Brain microvascular endothelial cell (primary cell): Measurements from ENCODE around the gene HIRA.
A peak's percentile ranks its signal among the peaks of the same experiment; 100 is the strongest.

Source experiments
- DNase-seq: peaks from one replicate; pipeline ENCODE4 v3.0.0-alpha.2; 2020
- H3K27ac ChIP-seq: fragments of 250-450 bp; sonication (Bioruptor Pico); 2 replicates; pipeline ENCODE4 v1.5.1; 2020; ENCODE audit warnings: mild to moderate bottlenecking, moderate library complexity
- H3K27me3 ChIP-seq: fragments of 250-450 bp; sonication (Bioruptor Pico); replicated peaks from 2 replicates; pipeline ENCODE4 v1.5.1; 2020; ENCODE audit warnings: mild to moderate bottlenecking
- H3K36me3 ChIP-seq: fragments of 250-450 bp; sonication (Bioruptor Pico); replicated peaks from 2 replicates; pipeline ENCODE4 v1.5.1; 2020; ENCODE audit warnings: mild to moderate bottlenecking
- H3K4me3 ChIP-seq: 2 replicates; pipeline ENCODE4 v1.5.1; 2011; ENCODE audit warnings: low read depth, mild to moderate bottlenecking, control low read depth, low read length, moderate library complexity
- in situ Hi-C: cut with HindIII; loops from 2 replicates; pipeline ENCODE4 v1.10.0; 2017; ENCODE audit warnings: low sequenced_read_pairs, low pct_ligation_motif_present
- TF ChIP-seq, protein P1 (sequence below): IDR thresholded peaks from 2 replicates; pipeline ENCODE4 v1.5.1; 2011; ENCODE audit warnings: low read depth, mild to moderate bottlenecking, moderate library complexity, low read length, control low read depth, inconsistent platforms; ENCODE audit errors: missing control alignments

HIRA gene

DNA sequence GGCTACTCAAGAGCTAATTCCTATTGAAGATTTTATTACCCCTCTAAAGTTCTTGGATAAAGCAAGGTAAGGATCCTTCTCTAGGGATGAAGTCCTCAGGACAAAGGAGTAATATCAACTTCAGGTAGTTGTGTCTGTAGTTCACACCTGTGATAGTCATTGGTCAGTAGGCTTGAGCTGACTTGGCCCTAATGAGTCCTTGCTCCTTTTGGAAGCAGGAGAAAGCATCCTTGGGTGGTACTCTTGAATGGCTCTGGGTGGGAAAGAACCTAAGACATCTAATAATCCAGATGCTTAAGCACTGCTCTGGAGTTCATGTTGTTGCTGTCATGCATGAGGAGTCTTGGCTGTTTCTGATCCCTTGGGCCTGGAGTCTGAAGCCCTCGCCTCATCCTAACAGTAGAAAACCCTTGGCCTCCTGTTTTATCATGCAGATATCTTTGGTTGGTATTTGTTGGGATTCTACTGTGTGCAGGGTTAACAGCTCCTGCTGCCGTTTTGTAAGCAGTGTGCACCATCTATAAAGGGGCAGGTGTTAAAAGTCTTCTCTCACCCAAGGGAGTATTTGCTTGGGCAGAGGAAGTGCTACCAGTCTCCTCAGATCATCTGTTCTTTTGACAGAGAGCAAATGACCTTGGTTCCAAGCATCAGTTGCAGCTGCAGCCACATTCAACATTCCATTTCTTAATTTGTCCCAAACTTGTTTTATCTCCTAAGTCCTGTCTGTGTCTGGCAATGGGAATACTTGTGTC, 3.5 kb upstream of the HIRA start:
- TF ChIP-seq, protein P1, sequence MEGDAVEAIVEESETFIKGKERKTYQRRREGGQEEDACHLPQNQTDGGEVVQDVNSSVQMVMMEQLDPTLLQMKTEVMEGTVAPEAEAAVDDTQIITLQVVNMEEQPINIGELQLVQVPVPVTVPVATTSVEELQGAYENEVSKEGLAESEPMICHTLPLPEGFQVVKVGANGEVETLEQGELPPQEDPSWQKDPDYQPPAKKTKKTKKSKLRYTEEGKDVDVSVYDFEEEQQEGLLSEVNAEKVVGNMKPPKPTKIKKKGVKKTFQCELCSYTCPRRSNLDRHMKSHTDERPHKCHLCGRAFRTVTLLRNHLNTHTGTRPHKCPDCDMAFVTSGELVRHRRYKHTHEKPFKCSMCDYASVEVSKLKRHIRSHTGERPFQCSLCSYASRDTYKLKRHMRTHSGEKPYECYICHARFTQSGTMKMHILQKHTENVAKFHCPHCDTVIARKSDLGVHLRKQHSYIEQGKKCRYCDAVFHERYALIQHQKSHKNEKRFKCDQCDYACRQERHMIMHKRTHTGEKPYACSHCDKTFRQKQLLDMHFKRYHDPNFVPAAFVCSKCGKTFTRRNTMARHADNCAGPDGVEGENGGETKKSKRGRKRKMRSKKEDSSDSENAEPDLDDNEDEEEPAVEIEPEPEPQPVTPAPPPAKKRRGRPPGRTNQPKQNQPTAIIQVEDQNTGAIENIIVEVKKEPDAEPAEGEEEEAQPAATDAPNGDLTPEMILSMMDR, result no peak
- no peak overlapping the region for H3K4me3 ChIP-seq
- H3K36me3 ChIP-seq, result peaks cover 14% of the 10 kb centered on the region
- in situ Hi-C loops, result no loop called here
- no peak for DNase-seq
- H3K27me3 ChIP-seq, result no peaks in the 10 kb centered on the region
- no peak overlapping the region for H3K27ac ChIP-seq

DNA sequence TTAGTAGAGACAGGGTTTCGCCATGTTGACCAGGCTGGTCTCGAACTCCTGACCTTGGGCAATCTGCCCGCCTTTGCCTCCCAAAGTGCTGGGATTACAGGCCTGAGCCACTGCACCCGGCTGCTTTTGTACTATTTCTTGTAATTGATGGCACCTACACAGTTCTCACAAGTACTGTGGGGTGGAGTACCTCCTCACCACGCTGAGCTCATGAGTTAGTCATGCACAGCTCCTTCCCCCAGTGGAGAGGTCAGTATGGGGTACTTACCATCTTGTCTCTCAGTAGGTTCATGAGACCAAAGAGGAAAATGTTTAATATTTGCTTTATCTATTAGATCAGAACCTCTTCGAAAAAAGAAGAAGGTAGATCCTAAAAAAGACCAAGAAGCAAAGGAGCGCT, 2.9 kb upstream of the HIRA start:
- no peaks in the 10 kb centered on the region for H3K27me3 ChIP-seq
- no peak for DNase-seq
- no peak overlapping the region for H3K4me3 ChIP-seq
- in situ Hi-C loops, result no loop called here
- TF ChIP-seq, protein P1, result no peak
- H3K27ac ChIP-seq, result no peak overlapping the region
- H3K36me3 ChIP-seq, result peaks cover 14% of the 10 kb centered on the region

DNA sequence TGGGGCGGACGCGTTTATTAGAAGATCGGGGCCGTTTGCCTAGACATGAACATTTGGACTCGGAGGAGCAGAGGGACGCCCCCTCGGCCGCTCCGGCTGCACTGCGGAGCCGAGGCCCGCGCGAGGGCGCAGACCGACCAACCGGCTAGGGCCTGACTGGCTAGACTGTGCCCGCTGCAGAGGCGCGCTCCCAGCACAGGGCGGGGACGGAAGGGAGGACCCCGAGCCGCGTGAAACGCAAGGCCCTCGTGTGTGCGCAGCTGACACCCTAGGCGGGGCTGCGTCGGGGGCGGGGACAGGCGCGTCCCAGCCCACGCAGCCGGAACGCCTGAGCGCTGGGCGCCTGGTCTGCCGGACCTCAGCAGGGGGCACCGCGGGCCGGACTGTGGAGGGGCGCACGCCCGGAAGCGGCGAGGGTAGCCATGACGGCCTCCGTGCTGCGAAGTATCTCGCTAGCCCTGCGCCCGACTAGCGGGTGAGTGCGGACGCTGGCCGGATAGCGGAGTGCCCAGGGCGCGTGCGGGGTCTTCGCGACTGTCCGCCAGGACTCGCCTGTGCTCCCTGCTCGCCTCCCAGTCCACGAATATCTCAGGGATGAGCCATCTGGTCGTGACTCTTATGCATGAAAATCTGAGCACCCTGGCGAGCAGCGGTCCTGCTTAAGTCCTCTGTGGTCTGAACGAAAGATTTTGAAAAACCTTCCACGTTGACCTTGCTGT, 759 bp upstream of the HIRA start, which contains the start of gene MRPL40:
TSS of gene MRPL40 (plus strand) at position 413 of the 719 bp plus-strand sequence. CDS start at position 423, 10 bp downstream.
- in situ Hi-C loops, result no loop called here
- Histone ChIP-seq H3K4me3 (peak within 1 kb of the TSS; percentile 88), H3K27me3 (no peaks in the 10 kb centered on the region), H3K27ac (peak within 1 kb of the TSS; percentile 96), H3K36me3 (peaks cover 14% of the 10 kb centered on the region)
- TF ChIP-seq, protein P1, result no peak
- DNase-seq, result peak; percentile 85

DNA sequence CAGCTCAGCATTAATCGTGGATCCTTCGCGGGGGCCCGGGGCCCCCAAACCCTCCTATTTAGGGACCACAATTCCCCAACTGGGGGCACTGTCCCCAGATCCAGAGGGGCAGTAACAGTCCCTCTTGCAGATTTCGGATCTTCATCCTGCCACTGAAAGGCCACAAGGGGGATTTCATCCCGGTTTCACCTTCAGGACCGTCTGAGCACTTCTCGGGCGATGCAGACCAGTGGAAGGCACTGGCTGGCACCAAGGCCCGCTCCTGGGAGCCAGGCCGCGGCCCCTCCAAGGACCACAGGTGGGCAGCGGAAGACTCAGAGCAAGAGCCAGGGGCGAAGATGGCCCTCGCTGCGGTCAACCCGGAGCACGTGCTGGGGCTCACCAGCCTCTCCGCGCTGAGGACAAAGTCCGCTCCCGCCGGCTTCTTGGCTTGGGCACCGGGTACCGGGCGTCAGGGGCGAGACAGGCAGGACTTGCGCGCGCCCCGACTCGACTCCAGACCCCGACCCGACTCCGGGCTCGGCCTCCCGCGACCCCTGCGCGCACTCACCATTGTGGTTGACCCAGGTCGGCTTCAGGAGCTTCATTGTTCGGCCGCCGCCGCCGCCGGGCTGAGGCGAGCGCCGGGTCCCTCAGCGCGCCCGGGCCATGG, 517 bp downstream of the HIRA start:
- DNase-seq, result no peak
- TF ChIP-seq, protein P1, result peak; percentile 49
- H3K4me3 ChIP-seq, result peak overlapping the region; percentile 88
- peak overlapping the region; percentile 80 for H3K27ac ChIP-seq
- peaks cover 11% of the 10 kb centered on the region for H3K36me3 ChIP-seq
- no peaks in the 10 kb centered on the region for H3K27me3 ChIP-seq
- in situ Hi-C loops, result no loop called here

DNA sequence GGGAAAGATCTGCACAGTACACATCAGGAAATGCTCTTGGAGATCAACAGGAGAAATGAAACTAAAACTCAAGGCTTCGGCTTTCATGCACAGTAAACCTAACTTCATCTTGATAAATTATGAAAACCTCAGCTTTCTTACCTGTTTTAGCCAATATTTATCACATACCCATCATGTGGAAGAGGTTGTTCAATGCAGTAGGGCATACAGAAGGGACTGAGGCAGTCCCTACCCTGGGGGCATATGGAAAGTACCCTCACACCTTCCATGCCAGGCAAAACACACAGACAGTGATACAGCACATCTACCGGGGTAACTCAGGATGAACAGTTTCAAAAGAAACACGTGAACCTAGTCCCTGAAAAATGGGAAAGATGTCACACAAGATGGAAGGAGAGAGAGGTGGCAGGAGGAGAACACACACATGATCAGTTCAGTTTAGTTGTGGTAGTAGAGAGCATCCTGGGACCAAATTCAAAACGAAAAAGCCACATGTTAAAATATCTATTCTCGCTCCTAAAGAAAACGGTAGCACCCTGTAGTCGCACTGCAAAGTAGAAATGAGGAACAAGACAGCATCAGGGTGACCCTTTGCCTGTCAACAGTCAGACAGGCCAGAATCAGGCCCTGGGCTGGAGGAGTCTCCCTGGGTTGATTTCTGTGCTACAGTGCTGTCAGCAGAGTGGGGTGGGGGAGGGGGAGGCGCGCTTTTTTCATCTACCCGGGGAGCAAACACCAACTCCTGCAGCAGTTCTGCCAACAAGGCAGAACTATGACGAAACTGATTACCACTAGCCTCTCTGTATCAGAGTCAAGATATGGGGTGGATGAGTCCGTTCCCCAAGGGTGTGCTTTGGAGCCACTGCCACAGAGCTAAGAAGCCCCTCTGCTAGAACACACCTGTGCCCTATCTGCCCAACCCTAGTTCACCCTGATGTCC, 1.3 kb downstream of the HIRA start:
- TF ChIP-seq, protein P1, result no peak
- H3K36me3 ChIP-seq, result peaks cover 7% of the 10 kb centered on the region
- in situ Hi-C loops, result no loop called here
- DNase-seq, result peak; percentile 60
- H3K4me3 ChIP-seq, result peak overlapping the region; percentile 88
- H3K27ac ChIP-seq, result peak overlapping the region; percentile 80
- H3K27me3 ChIP-seq, result no peaks in the 10 kb centered on the region
